ENCODE data around the gene RTBDN.
A peak's percentile ranks its signal among the peaks of the same experiment; 100 is the strongest.

The RTBDN gene

DNA sequence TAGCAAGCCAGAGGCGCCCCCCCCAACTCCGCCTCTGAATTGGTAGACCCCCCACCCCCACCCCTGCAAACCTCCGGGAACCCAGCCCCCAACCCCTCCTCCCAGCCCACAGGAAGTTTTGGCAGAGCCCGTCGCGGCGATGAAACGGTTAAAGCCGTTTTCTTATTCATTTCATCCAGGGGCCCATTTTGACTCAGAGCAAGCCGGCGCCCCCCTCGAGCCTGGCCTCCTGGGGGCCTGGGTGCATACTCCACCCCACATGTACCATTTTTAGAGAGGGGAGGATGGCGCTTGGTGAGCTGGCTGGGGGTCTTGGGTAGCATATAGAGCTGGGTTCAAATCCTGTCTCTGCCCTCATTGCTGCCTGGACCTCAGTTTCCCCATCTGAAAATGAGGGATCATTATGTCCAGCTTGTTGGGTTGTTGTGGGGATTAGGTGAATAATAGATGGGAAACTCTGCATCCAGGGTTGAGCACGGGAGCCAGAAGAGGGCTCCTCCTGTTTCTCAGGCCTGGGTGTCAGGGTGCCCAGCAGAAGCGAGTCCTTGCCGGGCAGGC is 51.0 kb downstream of the RTBDN start:
- peak in 1 of 4 experiments; percentile 68 for DNase-seq (ENCODE audit: low read depth in 4 of 4, low spot score in 1 of 4)

DNA sequence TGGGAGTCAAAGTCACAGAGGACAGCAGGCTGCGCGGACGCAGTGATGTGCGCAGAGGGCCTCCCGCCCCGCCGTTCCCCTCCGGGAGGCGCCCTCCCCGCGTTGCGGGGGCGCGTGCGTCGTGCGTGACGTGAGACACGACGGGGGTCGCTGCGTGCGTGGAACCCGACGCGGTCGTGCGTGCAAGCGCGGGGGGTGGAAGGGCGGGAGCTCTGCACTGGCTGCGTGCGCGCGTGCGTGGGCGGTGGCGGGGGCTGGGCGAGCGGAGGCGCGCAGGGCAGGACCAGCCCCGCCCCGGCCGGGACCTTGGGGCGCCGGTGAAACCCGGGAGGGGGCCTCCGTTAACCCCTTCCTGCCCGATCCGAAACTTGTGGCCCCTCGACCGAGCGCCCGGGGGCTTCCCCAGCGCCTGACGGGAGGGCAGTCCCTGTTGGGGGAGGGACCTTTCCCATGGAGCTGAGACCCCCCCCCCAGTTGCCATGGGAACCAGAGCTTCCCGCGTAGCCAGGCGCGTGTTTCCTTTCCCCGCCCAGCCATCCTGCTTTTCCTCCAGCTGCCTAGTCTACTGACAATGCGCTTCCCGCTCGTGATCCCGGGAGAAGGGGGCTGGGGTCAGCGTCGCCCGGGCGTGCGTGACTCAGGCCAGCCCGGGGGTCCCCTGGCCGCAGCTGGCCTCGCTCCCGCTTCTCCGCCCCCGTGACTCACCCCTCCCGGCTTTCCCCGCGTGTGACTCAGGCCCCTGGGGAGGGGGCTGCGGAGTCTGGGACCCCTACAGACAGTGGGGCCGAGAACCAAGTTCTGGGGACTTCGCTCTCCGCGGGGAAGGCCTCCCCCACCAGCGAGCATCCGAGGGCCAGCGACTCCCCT is 51.7 kb downstream of the RTBDN start:
- peak in 3 of 4 experiments; percentile 83 to 90 (median 83) for DNase-seq (ENCODE audit: low read depth in 4 of 4, low spot score in 1 of 4)

GRCh38 chr19:12782174-12782423 is 52.3 kb downstream of the RTBDN start:
- no peak for DNase-seq (ENCODE audit: low read depth in 4 of 4, low spot score in 1 of 4)

GRCh38 chr19:12779162-12779993 is 55.0 kb downstream of the RTBDN start:
- DNase-seq (ENCODE audit: low read depth in 4 of 4, low spot score in 1 of 4): no peak

DNA sequence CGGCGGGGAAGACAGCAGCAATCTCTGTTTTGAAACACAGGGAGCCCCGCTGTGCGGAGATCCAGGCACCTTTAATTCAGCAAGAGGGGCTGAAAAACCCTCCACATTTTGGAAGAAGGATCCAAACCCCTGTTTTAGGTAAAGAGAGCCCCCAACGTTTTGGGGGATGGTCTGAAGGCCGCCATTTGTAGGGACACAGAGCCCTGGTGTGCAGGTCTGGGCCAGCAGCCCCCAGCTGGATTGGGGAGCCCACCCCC is 55.5 kb downstream of the RTBDN start:
- no peak for DNase-seq (ENCODE audit: low read depth in 4 of 4, low spot score in 1 of 4)

DNA sequence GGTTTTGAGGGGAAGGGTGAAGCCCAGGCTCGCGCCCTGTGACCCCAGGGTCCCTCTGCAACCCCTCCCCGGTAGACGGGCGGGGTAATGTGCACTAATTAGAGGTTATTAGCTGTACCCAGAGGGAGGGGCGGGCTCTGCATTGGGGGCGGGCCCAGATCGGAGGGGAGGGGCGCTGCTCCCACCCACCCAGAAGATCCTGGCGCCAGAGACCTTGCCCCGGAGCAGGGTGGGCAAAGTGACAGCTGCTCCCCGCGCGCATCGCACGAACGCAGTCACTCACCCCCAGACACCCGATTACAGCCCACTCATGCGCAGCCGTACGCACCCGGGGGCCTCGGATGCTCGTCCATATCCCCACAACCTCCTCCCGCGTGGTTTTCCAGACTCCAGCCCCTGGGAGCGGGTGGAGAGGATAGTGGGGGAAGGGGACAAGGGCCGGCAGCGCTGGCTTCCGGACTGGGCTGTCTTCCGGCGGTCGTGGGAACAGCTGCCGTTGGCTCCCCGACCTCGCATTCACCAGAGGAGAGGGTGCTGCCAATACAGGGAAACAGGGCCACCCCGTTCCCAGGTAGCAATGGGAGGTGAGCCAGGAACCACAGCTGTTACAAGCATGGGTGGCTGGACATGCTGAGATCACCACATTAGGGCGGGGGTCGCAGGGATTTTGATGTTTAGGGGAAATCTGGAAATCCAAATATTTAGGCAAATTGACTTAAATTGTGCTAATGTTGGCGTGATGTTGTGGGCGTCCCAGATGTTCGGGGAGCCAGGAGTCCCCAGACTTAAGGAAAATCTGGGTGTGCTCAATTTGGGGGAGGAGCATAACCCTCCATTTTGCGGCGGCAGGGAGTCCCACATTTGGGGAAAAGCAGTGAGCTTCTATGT is 56.1 kb downstream of the RTBDN start:
- no peak for DNase-seq (ENCODE audit: low read depth in 4 of 4, low spot score in 1 of 4)

- DNase-seq (ENCODE audit: low read depth in 4 of 4, low spot score in 1 of 4): peak in 2 of 4 experiments; percentile 71 to 79
Observed at GRCh38 chr19:12777217-12778016, 57.0 kb downstream of the RTBDN start.
